Tibial artery (tissue), 4 donors: ENCODE results near the gene PPFIBP2.

ENCODE experiments used
- DNase-seq, 2 donors: peaks; one replicate each; pipeline ENCODE4 v3.0.0-alpha.2; 2019
- H3K27ac ChIP-seq, 2 donors: fragments of 200-600 bp; sonication (generic) in 1 of 2; 1 replicate in 1 of 2; 2 replicates in 1 of 2; pipeline ENCODE4 v1.5.1; 2018 to 2019; ENCODE audit warnings: mild to moderate bottlenecking in 1 of 2
- H3K27me3 ChIP-seq, 2 donors: fragments of 200-600 bp; sonication (generic) in 1 of 2; one replicate each; pipeline versions ENCODE4 v1.5.1 to v1.6.0; 2016 to 2019
- H3K36me3 ChIP-seq, 3 donors: fragments of 200-600 bp; sonication (generic) in 2 of 3; one replicate each; pipeline ENCODE4 v1.5.1; 2016 to 2019; ENCODE audit warnings: mild to moderate bottlenecking in 2 of 3
- H3K4me1 ChIP-seq, 4 donors: fragments of 200-600 bp; sonication (generic) in 2 of 4; 1 replicate in 3 of 4; 2 replicates in 1 of 4; pipeline ENCODE4 v1.5.1; 2016 to 2019
- H3K4me3 ChIP-seq, 2 donors: fragments of 200-600 bp; sonication (generic) in 1 of 2; 1 replicate in 1 of 2; 2 replicates in 1 of 2; pipeline ENCODE4 v1.5.1; 2018 to 2019; ENCODE audit warnings: mild to moderate bottlenecking in 2 of 2
- H3K9me3 ChIP-seq, 3 donors: fragments of 200-600 bp; sonication (generic) in 1 of 3; one replicate each; pipeline ENCODE4 v1.5.1; 2016 to 2019
- CTCF ChIP-seq, 2 experiments: fragments of 200-600 bp in 1 of 2; fragments of 450-650 bp in 1 of 2; IDR thresholded peaks; one replicate each; pipeline ENCODE4 v1.5.1; 2017 to 2019; ENCODE audit warnings: antibody characterized with exemption in 2 of 2, mild to moderate bottlenecking in 1 of 2, moderate library complexity in 1 of 2
- intact Hi-C: fragments of 100-400 bp; cut with DNase I; formaldehyde crosslinking; loops from one replicate; pipeline ENCODE4 v1.15.0; 2023; ENCODE audit warnings: low total_unique reads

PPFIBP2 gene

GRCh38 chr11:7499081-7499480 lies 14.7 kb upstream of the PPFIBP2 start:
- Histone ChIP-seq H3K4me3 (no peak overlapping the region), H3K9me3 (no peaks in the 10 kb centered on the region), H3K27me3 (no peaks in the 10 kb centered on the region), H3K4me1 (no peaks in the 10 kb centered on the region), H3K36me3 (peaks cover 0 to 8% (median 0%) of the 10 kb centered on the region in 3 donors), H3K27ac (no peak overlapping the region)
- no peak for TF ChIP-seq CTCF (IDR thresholded peaks at IDR 0.05)
- no peak for DNase-seq
- intact Hi-C loops: no loop called here

GRCh38 chr11:7500251-7500650 lies 13.5 kb upstream of the PPFIBP2 start:
- intact Hi-C loops: no loop called here
- Histone ChIP-seq H3K9me3 (no peaks in the 10 kb centered on the region), H3K4me1 (no peaks in the 10 kb centered on the region), H3K4me3 (no peak overlapping the region), H3K36me3 (peaks cover 0 to 10% (median 0%) of the 10 kb centered on the region in 3 donors), H3K27ac (no peak overlapping the region), H3K27me3 (no peaks in the 10 kb centered on the region)
- DNase-seq: no peak
- TF ChIP-seq CTCF (IDR thresholded peaks at IDR 0.05): no peak

- Histone ChIP-seq H3K27me3 (no peaks in the 10 kb centered on the region), H3K9me3 (no peaks in the 10 kb centered on the region), H3K4me3 (no peak overlapping the region), H3K27ac (no peak overlapping the region), H3K36me3 (peaks cover 0 to 10% (median 0%) of the 10 kb centered on the region in 3 donors), H3K4me1 (no peaks in the 10 kb centered on the region)
- DNase-seq: no peak
- no peak for TF ChIP-seq CTCF (IDR thresholded peaks at IDR 0.05)
- intact Hi-C loops: no loop called here
These were observed 12.5 kb upstream of the PPFIBP2 start for GRCh38 chr11:7501251-7501650.

- no peaks in the 10 kb centered on the region for H3K9me3 ChIP-seq
- no peaks in the 10 kb centered on the region for H3K27me3 ChIP-seq
- H3K27ac ChIP-seq: no peak overlapping the region
- intact Hi-C loops: no loop called here
- TF ChIP-seq CTCF (IDR thresholded peaks at IDR 0.05): no peak
- no peak for DNase-seq
- no peaks in the 10 kb centered on the region for H3K4me1 ChIP-seq
- no peak overlapping the region for H3K4me3 ChIP-seq
- peaks cover 0 to 10% (median 0%) of the 10 kb centered on the region in 3 donors for H3K36me3 ChIP-seq
These were observed 11.9 kb upstream of the PPFIBP2 start for GRCh38 chr11:7501894-7502293.

- Histone ChIP-seq H3K9me3 (no peaks in the 10 kb centered on the region), H3K36me3 (peaks cover 0 to 7% (median 0%) of the 10 kb centered on the region in 3 donors), H3K27me3 (no peaks in the 10 kb centered on the region), H3K4me3 (no peak overlapping the region), H3K4me1 (peaks cover 0 to 8% (median 4%) of the 10 kb centered on the region in 4 donors), H3K27ac (no peak overlapping the region)
- intact Hi-C loops: no loop called here
- no peak for TF ChIP-seq CTCF (IDR thresholded peaks at IDR 0.05)
- DNase-seq: no peak
These were observed 7.6 kb upstream of the PPFIBP2 start for GRCh38 chr11:7506243-7506642.

GRCh38 chr11:7508087-7508486 lies 5.7 kb upstream of the PPFIBP2 start:
- no peak for DNase-seq
- Histone ChIP-seq H3K36me3 (peaks cover 0 to 7% (median 0%) of the 10 kb centered on the region in 3 donors), H3K4me3 (no peak overlapping the region), H3K27me3 (no peaks in the 10 kb centered on the region), H3K4me1 (peaks cover 0 to 27% (median 22%) of the 10 kb centered on the region in 4 donors), H3K9me3 (no peaks in the 10 kb centered on the region), H3K27ac (no peak overlapping the region)
- TF ChIP-seq CTCF (IDR thresholded peaks at IDR 0.05): no peak
- intact Hi-C loops: no loop called here
